Renal cortical epithelial cell (primary cell): ENCODE measurements around the gene RAB7B. TPM values are rescaled to one million over a fixed set of nuclear protein-coding genes. Genes with fewer than 3 reads are reported as not detected.
"Not testable (repeated sequence)": the region's sequence is repeated elsewhere in the genome, so short reads cannot be mapped to it uniquely, and the experiment has no call there.

Experiments
- DNase-seq: peaks from one replicate; pipeline ENCODE4 v3.0.0-alpha.2; 2011; ENCODE audit warnings: low read depth
- total RNA-seq: library from RNA; depleted of rRNA; stranded (reverse); fragments of >200 nt; gene quantifications from 2 replicates; pipeline ENCODE4 v1.2.3, GENCODE V29; 2014

Gene RAB7B
- 1.1 and 1.2 TPM in 2 replicates for total RNA-seq

GRCh38 chr1:206002871-206003801 is at the start of gene RAB7B:
Gene RAB7B, minus strand, starts transcription at chr1:206003395. Its CDS starts 9,260 bp downstream, at chr1:205994135.
- DNase-seq = peak; percentile 56

GRCh38 chr1:206052231-206052865 is 49.2 kb upstream of the RAB7B start:
- not testable (repeated sequence) for DNase-seq

GRCh38 chr1:206050655-206051235 is 47.5 kb upstream of the RAB7B start:
- peak; percentile 95 for DNase-seq

- no peak for DNase-seq
Observed at GRCh38 chr1:206049919-206050600, 46.9 kb upstream of the RAB7B start.

GRCh38 chr1:206049293-206049692 is 46.1 kb upstream of the RAB7B start:
- no peak for DNase-seq

GRCh38 chr1:206048582-206048981 is 45.4 kb upstream of the RAB7B start:
- DNase-seq = peak; percentile 85

- DNase-seq = no peak
Observed at GRCh38 chr1:206047271-206047670, 44.1 kb upstream of the RAB7B start.

GRCh38 chr1:206041640-206042039 is 38.4 kb upstream of the RAB7B start:
- DNase-seq = peak; percentile 35

- DNase-seq = no peak
Observed at GRCh38 chr1:206040328-206040727, 37.1 kb upstream of the RAB7B start.

- DNase-seq = no peak
Observed at GRCh38 chr1:206039046-206039973, 36.1 kb upstream of the RAB7B start.

GRCh38 chr1:206037581-206037980 is 34.4 kb upstream of the RAB7B start:
- no peak for DNase-seq

- DNase-seq = no peak
Observed at GRCh38 chr1:206036663-206037455, 33.7 kb upstream of the RAB7B start.

GRCh38 chr1:206035027-206035426 is 31.8 kb upstream of the RAB7B start:
- no peak for DNase-seq

- DNase-seq = no peak
Observed at GRCh38 chr1:206032380-206033140, 29.4 kb upstream of the RAB7B start.

GRCh38 chr1:206030714-206031113 is 27.5 kb upstream of the RAB7B start:
- DNase-seq = peak; percentile 85

GRCh38 chr1:206030191-206030590 is 27.0 kb upstream of the RAB7B start:
- no peak for DNase-seq

GRCh38 chr1:206029484-206029883 is 26.3 kb upstream of the RAB7B start:
- peak; percentile 78 for DNase-seq

GRCh38 chr1:206025283-206025820 is 22.2 kb upstream of the RAB7B start:
- no peak for DNase-seq

- no peak for DNase-seq
Observed at GRCh38 chr1:206023695-206024094, 20.5 kb upstream of the RAB7B start, which contains the start of gene CTSE. Gene CTSE, minus strand, starts transcription at chr1:206023895. Its CDS starts 104 bp downstream, at chr1:206023791.
